DMS153 treated with DMSO at 0.1 percent for 48 hours (cell line): Measurements from ENCODE around the gene TCF4.

Experiments used
- DNase-seq: peaks from one replicate; lab custom pipeline; 2025; ENCODE audit not compliant: unreplicated experiment; lab: John Stamatoyannopoulos, UW

The TCF4 gene

GRCh38 chr18:55307505-55307904 lies 280.5 kb downstream of the TCF4 start:
- no peak for DNase-seq

- no peak for DNase-seq
Observed at GRCh38 chr18:55306359-55307024, 281.5 kb downstream of the TCF4 start.

DNA sequence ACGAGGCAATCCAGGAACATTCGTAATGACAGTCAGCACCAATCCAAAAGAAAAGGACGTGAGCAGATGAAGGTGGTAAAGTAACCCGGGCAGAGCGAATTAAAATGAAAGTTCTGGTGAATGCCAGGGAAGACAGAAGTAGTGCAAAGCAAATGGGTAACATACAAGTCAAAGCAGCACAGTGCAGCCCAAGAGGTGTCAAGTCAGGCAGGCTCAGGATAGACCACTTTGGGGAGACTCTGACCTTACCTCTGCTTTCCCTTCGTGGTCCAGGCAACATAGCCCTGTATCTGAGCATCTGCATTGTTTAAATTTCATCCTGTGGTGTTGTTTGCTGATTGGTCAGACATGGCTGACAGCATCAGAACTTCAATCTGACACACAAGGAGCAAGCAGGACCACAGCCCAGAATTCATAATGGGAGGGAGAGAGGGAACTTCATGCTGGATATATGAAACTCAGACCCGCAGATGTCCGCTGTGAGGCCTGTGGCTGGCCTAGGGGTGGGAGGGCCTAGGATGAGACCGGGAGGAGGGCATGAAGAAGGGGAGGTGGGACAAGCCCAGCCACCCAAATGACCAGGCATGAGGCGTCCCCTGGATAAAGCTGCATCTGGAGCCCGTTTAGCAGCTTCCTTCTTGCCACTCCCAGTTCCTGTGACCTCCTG lies 285.7 kb downstream of the TCF4 start:
- no peak for DNase-seq

DNA sequence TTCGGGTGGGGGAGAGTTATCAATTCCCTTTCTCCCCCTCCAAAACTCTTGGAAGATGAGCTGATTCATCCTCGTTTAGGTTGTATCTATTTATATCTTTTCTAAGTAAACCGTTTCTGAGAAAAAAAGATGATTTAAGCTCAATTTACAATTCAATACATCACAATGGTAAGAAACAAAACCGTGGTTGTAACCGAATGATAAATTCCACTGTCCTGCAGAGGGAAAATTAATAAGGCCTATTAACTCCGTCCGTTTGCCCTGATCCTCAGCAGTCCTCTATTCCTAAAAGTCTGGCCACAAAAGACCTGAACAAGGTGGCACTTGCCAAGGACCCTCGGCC lies 286.2 kb downstream of the TCF4 start:
- DNase-seq = no peak

DNA sequence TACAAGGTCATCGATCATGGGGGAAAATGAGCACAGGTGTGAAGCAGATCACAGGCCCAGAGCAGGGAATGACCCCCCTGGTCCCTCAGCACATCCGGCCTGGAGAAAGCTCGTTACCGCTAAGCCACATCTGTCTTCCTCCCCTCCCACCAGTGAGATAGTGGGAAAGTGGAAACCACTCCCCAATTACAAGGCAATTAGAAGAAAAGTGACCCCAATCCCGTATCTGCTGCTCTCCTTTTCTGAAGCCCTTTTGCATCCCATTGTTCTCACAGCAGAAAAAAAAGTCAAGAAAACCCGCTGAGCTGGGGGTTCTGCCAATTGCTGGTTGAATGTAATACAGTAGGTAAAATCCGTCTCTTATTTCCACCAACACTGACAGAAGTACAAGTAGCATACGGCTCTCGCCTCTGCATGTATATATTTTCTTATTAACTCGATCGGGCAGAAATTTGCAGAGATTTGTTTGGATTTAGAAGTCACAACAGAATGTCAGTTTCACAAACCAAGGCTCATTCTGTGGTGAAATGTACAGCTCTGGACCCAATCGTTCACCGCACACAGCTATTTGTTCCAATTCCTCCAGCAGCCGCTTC lies 287.0 kb downstream of the TCF4 start:
- no peak for DNase-seq

DNA sequence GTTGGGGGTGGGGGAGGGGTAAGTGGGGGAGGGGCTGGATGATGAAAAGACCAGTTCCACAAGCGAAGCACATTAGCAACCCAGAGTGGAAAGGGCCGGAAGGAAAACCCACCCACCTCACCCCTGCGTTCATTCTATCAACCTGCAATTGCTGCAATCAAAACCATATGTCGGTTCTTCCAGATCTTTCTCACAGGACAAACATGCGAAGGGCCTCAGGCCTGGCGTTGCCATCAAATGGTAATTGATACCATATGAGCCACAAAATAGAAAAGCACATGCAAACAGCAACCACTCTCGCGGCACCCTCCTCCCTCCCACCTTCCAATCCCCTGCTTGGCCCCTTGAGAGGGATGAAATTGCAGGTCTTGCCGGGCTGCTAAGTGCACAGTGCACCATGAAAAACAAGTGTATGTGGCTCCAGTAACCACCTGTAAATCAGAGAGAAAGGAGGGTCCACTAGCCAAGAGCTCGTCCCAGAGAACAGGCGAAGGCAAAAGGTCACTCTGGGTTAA lies 287.5 kb downstream of the TCF4 start:
- no peak for DNase-seq

DNA sequence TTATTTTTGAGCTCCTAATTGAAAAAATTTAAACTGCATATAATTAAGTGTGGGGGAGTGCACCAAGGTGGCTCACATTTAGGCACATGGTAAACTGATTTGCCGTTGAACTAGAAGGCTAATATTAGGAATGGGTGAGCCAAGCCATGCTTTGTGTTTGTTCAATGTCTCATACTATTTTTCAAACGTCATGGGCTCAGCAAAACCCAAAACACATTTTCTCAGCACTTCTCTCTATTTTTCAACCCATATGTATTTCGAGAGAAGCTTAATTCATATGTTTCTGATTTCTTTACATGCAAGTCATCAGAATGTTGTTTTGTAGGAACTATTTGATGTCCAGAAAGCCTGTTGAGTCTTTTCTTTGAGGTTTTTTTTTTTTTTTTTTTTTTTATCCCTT lies 291.2 kb downstream of the TCF4 start:
- DNase-seq = no peak

- DNase-seq = no peak
Observed at GRCh38 chr18:55296115-55296514, 291.9 kb downstream of the TCF4 start.

- no peak for DNase-seq
Observed at GRCh38 chr18:55290898-55291297, 297.1 kb downstream of the TCF4 start.

- DNase-seq = no peak
Observed at GRCh38 chr18:55289775-55290174, 298.2 kb downstream of the TCF4 start.

DNA sequence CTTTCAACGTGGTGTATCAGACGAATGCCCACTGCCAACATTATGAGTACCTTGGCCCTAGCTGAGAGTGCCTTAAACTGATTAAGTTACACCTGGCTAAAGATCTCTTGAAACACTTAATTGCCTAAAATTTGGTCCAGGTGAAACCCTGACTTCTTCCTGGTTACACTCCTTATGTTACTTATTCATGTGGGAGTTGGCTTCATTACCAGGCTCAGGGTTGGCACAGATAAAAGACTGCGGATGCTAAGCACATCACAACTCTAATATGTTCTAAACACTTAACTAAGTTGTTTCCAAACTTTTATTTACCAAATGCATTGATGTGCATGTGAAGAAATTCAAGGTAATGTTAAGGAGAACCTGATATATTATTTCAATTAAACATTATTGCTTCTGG lies 298.9 kb downstream of the TCF4 start:
- DNase-seq = no peak

DNA sequence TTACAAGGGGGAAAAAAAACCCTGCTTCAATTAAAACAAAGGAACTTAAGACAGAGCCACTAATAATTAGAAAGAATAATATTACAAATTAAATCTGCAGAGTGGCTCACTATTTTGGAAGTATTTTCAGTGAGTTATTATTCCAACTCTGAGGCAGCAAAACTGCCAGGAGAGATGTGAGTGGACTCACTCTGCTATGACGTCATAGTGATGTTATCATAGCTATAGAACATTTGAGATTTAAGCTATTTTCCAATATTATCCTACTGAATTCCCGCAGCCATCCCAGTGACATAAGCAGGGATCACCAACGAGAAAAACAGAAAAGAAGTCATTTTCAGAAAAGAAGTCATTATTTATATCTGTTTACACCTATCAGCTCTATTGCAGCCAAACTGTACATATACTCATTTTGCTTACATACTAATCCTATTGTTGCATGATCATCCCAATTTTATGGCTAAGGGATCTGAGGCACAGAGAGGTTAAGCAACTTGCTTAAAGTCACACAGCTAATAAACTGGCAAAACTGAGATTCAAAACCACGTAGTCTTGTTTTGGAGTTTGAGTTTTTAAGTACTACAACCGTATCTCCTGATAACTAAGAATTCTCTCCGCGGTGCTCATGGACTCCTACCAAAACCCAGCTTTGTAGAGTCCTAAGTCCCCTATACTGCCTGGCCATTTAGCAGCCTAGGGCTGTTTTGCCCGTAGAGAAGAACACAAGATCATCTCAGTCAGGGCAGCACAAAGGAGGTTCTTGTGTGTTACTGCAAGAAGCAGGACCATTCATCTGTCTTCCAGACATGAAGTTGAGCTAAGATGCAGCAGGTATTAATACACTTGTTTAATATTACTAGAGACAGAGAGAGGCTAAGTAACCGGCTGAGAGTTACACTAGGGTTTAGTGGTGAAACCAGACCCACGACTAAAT lies 299.8 kb downstream of the TCF4 start:
- DNase-seq = no peak

DNA sequence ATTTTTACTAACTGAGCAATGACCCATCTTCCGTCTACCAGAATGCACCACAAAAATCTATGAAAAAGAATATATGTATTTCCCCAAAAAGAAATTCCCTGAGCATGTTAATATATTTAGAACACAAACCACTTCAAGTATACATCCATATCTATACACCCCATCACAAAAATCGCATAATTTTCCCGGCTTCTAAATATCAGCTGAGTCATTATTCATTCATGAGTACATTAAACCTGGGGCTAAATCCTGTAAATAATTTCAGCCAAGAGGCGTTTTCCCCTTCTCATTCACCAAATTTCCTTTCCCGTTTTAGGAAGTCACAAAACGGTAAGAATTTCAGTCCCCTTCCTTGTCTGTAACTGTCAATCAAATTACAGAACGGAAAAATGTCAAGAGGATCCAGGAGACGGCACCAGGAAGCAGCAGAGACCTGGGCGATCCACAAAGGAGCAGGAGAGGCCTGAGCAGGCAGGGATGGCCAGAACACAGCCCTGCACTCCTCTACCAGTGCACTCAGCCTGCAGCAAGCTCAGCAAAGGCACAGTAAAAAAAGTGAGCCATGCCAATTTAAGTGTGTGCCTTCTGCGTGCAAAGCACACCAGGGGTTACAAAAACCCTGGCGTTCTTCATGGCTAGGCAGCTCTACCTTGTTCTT lies 300.7 kb downstream of the TCF4 start:
- no peak for DNase-seq

GRCh38 chr18:55286257-55286825 lies 301.7 kb downstream of the TCF4 start:
- DNase-seq = no peak

DNA sequence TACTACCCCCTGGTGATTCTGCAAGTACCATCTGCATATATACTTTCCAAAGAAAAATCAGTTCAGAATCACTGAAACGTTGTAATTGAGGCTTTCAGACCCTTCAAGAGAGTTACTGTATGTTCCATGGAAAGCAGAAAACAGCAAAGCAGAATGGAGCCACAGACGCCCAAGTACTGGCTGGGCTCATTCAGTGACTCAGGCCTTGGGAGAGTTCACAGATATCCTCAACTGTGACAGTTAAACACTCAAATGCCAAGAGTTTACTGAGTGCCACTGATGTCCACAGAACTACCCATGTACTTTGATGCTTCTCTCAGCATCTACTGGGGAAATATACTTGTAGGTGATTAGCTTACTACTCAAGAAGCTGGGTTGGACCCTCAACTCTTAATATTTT lies 303.4 kb downstream of the TCF4 start:
- DNase-seq = no peak

- no peak for DNase-seq
Observed at GRCh38 chr18:55283309-55283708, 304.7 kb downstream of the TCF4 start.

DNA sequence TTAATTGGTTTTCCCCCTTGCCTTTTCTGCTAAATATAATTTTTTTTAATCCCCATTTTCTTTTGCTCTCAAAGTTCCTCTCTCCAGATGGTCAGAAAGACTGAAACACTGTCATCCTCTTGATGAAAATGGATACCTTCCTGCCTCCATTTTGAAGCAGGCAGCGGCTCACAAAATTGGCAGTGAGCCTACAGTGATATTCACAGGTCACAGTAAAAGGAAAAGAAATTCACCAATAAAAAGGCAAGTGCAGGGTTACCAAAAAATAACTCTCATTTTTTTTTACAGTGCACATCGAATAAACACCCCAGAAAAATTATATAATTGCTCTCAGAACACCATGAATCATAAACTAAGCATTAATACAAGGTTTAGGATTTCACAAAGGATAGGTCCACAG lies 307.5 kb downstream of the TCF4 start:
- DNase-seq = no peak

- DNase-seq = no peak
Observed at GRCh38 chr18:55275039-55275901, 312.7 kb downstream of the TCF4 start.

- DNase-seq = no peak
Observed at GRCh38 chr18:55272510-55273243, 315.3 kb downstream of the TCF4 start.
